Mesendoderm (in vitro differentiated cells): ENCODE data around the gene PCDHB16. TPM values are rescaled to one million over a fixed set of nuclear protein-coding genes. Genes with fewer than 3 reads are reported as not detected.
"Not testable (repeated sequence)": the region's sequence is repeated elsewhere in the genome, so short reads cannot be mapped to it uniquely, and the experiment has no call there.

ENCODE experiments used
- DNase-seq: peaks from one replicate; pipeline ENCODE4 v3.0.0; 2013
- H2AK5ac ChIP-seq: 2 replicates; pipeline ENCODE4 v1.6.1; 2013; ENCODE audit warnings: low read length, inconsistent platforms
- H2BK120ac ChIP-seq: 2 replicates; pipeline ENCODE4 v1.6.1; 2013; ENCODE audit warnings: low read depth, mild to moderate bottlenecking, low read length, moderate library complexity, mixed read lengths
- H2BK15ac ChIP-seq: replicated peaks from 2 replicates; pipeline ENCODE4 v1.6.1; 2013; ENCODE audit warnings: low read depth, mild to moderate bottlenecking, moderate library complexity
- H2BK5ac ChIP-seq: 2 replicates; pipeline ENCODE4 v1.6.1; 2013; ENCODE audit warnings: low read length, inconsistent platforms
- H3K18ac ChIP-seq: 2 replicates; pipeline ENCODE4 v1.6.1; 2013; ENCODE audit warnings: mild to moderate bottlenecking, low read length, mixed read lengths
- H3K23ac ChIP-seq: one replicate; pipeline ENCODE4 v1.6.1; 2013; ENCODE audit warnings: low read length
- H3K27ac ChIP-seq: 2 replicates; pipeline ENCODE4 v1.5.1; 2013; ENCODE audit warnings: low read depth, mild to moderate bottlenecking, inconsistent platforms, low read length, moderate library complexity
- H3K27me3 ChIP-seq: 2 replicates; pipeline ENCODE4 v1.6.1; 2013; ENCODE audit warnings: low read length, control low read depth, mild to moderate bottlenecking, inconsistent platforms; ENCODE audit not compliant: insufficient read depth, poor library complexity
- H3K36me3 ChIP-seq: 2 replicates; pipeline ENCODE4 v1.6.1; 2013; ENCODE audit warnings: low read length, inconsistent platforms; ENCODE audit not compliant: control insufficient read depth, insufficient read depth
- H3K4ac ChIP-seq: one replicate; pipeline ENCODE4 v1.6.1; 2013; ENCODE audit warnings: low read depth, mild to moderate bottlenecking, low read length, moderate library complexity
- H3K4me1 ChIP-seq: 2 replicates; pipeline ENCODE4 v1.6.1; 2013; ENCODE audit warnings: low read depth, low read length, inconsistent platforms; ENCODE audit not compliant: control insufficient read depth
- H3K4me2 ChIP-seq: 2 replicates; pipeline ENCODE4 v1.6.1; 2013; ENCODE audit warnings: low read length
- H3K4me3 ChIP-seq: 2 replicates; pipeline ENCODE4 v1.5.1; 2013; ENCODE audit warnings: mild to moderate bottlenecking, low read length
- H3K56ac ChIP-seq: one replicate; pipeline ENCODE4 v1.6.1; 2013; ENCODE audit warnings: low read length
- H3K79me1 ChIP-seq: 2 replicates; pipeline ENCODE4 v1.6.1; 2013; ENCODE audit warnings: low read length, inconsistent platforms
- H3K79me2 ChIP-seq: 2 replicates; pipeline ENCODE4 v1.6.1; 2013; ENCODE audit warnings: mild to moderate bottlenecking, low read length; ENCODE audit not compliant: control insufficient read depth, insufficient read depth
- H3K9ac ChIP-seq: 2 replicates; pipeline ENCODE4 v1.6.1; 2013; ENCODE audit warnings: low read length, inconsistent platforms
- H4K5ac ChIP-seq: one replicate; pipeline ENCODE4 v1.6.1; 2013; ENCODE audit warnings: low read length
- H4K8ac ChIP-seq: one replicate; pipeline ENCODE4 v1.6.1; 2013; ENCODE audit warnings: low read depth, mild to moderate bottlenecking, control low read depth, low read length, moderate library complexity
- WGBS: extraction: QIAGEN DNeasy Blood & Tissue Kit; methylation state at CpG from one replicate; pipeline ENCODE4 v1.1.7; 2013; ENCODE audit warnings: low lambda C conversion rate, missing lambda C conversion rate; ENCODE audit not compliant: insufficient coverage; ENCODE audit errors: extremely low coverage; 5-methylcytosine and 5-hydroxymethylcytosine counted together
- polyA plus RNA-seq, 2 experiments: library from polyadenylated mRNA; stranded (reverse); fragments of 200-250 nt; gene quantifications; one replicate each; pipeline ENCODE4 v1.2.3, GENCODE V29; 2013

Gene PCDHB16
- 5.3 TPM for polyA plus RNA-seq (2013, experiment 1 of 2)
- polyA plus RNA-seq (2013, experiment 2 of 2) = 5.7 TPM

- no peak within 1 kb of the TSS for H2BK120ac ChIP-seq
- H4K5ac ChIP-seq = no peak within 1 kb of the TSS
- H3K9ac ChIP-seq = peak within 1 kb of the TSS; percentile 73
- H3K36me3 ChIP-seq = no peaks in the 10 kb centered on the region
- no peaks in the 10 kb centered on the region for H3K79me1 ChIP-seq
- peak; percentile 87 for DNase-seq
- no peak within 1 kb of the TSS for H2BK5ac ChIP-seq
- H3K27ac ChIP-seq = no peak within 1 kb of the TSS
- peak within 1 kb of the TSS; percentile 6 for H3K18ac ChIP-seq
- WGBS = no CpG with 5 or more reads among the region's 13 CpGs
- no peak within 1 kb of the TSS for H2BK15ac ChIP-seq
- peak within 1 kb of the TSS; percentile 83 for H3K56ac ChIP-seq
- H2AK5ac ChIP-seq = no peak within 1 kb of the TSS
- H3K79me2 ChIP-seq = no peaks in the 10 kb centered on the region
- H3K4me1 ChIP-seq = no peaks in the 10 kb centered on the region
- no peaks in the 10 kb centered on the region for H3K27me3 ChIP-seq
- H3K23ac ChIP-seq = no peak within 1 kb of the TSS
- H3K4me2 ChIP-seq = peak within 1 kb of the TSS; percentile 60
- H3K4me3 ChIP-seq = peak within 1 kb of the TSS; percentile 55
- no peak within 1 kb of the TSS for H4K8ac ChIP-seq
- no peak within 1 kb of the TSS for H3K4ac ChIP-seq
Measured at GRCh38 chr5:141182248-141182647, at the start of gene PCDHB16. TSS of gene PCDHB16 (plus strand) at chr5:141182387. CDS start at chr5:141182560, 173 bp downstream.

DNA sequence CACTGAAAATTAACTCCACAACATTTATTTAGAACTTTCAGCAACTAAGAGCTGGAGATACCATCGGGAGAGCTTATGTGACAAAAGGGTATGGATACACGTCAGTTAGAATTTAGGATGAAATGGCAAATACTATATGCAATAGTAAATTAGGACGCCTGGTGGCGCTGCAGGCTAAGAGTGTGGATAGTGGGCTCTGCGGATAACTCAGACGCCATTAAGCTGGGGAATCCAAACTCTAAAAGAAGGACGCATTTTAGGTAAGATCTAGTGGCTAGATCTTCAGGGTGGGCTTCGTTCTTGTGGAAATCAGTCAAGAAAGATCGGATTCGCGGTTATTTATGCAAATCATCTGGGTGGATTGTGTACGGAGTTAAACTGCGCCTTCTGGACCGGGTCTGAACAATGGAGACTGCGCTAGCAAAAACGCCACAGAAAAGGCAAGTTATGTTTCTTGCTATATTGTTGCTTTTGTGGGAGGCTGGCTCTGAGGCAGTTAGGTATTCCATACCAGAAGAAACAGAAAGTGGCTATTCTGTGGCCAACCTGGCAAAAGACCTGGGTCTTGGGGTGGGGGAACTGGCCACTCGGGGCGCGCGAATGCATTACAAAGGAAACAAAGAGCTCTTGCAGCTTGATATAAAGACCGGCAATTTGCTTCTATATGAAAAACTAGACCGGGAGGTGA, 47.0 kb upstream of the PCDHB16 start, which contains the start of gene PCDHB5:
Gene PCDHB5, plus strand, starts transcription at position 177 of the 688 bp plus-strand sequence. Its CDS starts 229 bp downstream, at position 406.
- Histone ChIP-seq H2AK5ac (no peak within 1 kb of the TSS), H3K56ac (peak within 1 kb of the TSS; percentile 47), H4K8ac (peak within 1 kb of the TSS; percentile 28), H3K4ac (no peak within 1 kb of the TSS), H3K23ac (no peak within 1 kb of the TSS), H3K9ac (peak within 1 kb of the TSS; percentile 56), H3K4me1 (no peaks in the 10 kb centered on the region), H3K18ac (no peak within 1 kb of the TSS), H3K79me1 (no peaks in the 10 kb centered on the region), H2BK5ac (no peak within 1 kb of the TSS), H3K4me3 (peak within 1 kb of the TSS; percentile 42), H3K36me3 (no peaks in the 10 kb centered on the region), H4K5ac (no peak within 1 kb of the TSS), H2BK120ac (no peak within 1 kb of the TSS), H3K27me3 (no peaks in the 10 kb centered on the region), H2BK15ac (no peak within 1 kb of the TSS), H3K4me2 (no peak within 1 kb of the TSS), H3K27ac (no peak within 1 kb of the TSS), H3K79me2 (no peaks in the 10 kb centered on the region)
- no CpG with 5 or more reads among the region's 22 CpGs for WGBS
- DNase-seq = peak; percentile 76

GRCh38 chr5:141135718-141136266, 46.4 kb upstream of the PCDHB16 start:
- H2BK5ac ChIP-seq = no peak overlapping the region
- no peaks in the 10 kb centered on the region for H3K79me2 ChIP-seq
- no peak overlapping the region for H2BK120ac ChIP-seq
- no peak overlapping the region for H4K5ac ChIP-seq
- H3K36me3 ChIP-seq = no peaks in the 10 kb centered on the region
- no peak overlapping the region for H3K18ac ChIP-seq
- no peak overlapping the region for H3K4me2 ChIP-seq
- no peak overlapping the region for H2BK15ac ChIP-seq
- H2AK5ac ChIP-seq = no peak overlapping the region
- WGBS = no CpG with 5 or more reads among the region's 19 CpGs
- peak overlapping the region; percentile 56 for H3K9ac ChIP-seq
- H3K56ac ChIP-seq = peak overlapping the region; percentile 47
- H4K8ac ChIP-seq = no peak overlapping the region
- no peaks in the 10 kb centered on the region for H3K4me1 ChIP-seq
- H3K4me3 ChIP-seq = peak overlapping the region; percentile 42
- DNase-seq = no peak
- no peaks in the 10 kb centered on the region for H3K79me1 ChIP-seq
- H3K27ac ChIP-seq = no peak overlapping the region
- no peak overlapping the region for H3K4ac ChIP-seq
- H3K27me3 ChIP-seq = no peaks in the 10 kb centered on the region
- no peak overlapping the region for H3K23ac ChIP-seq

DNA sequence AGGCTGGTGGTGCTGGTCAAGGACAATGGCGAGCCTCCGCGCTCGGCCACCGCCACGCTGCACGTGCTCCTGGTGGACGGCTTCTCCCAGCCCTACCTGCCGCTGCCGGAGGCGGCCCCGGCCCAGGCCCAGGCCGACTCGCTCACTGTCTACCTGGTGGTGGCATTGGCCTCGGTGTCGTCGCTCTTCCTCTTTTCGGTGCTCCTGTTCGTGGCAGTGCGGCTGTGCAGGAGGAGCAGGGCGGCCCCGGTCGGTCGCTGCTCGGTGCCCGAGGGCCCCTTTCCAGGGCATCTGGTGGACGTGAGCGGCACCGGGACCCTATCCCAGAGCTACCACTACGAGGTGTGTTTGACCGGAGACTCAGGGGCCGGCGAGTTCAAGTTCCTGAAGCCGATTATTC, 44.8 kb upstream of the PCDHB16 start:
- not testable (repeated sequence) for H3K27ac ChIP-seq, H2AK5ac ChIP-seq, H3K23ac ChIP-seq, H3K79me1 ChIP-seq, H2BK15ac ChIP-seq, H2BK120ac ChIP-seq, H3K9ac ChIP-seq, H3K4me2 ChIP-seq, H3K36me3 ChIP-seq, H3K27me3 ChIP-seq, H3K79me2 ChIP-seq, H3K4me1 ChIP-seq, H3K18ac ChIP-seq, H4K8ac ChIP-seq, H4K5ac ChIP-seq, H3K4ac ChIP-seq, H3K4me3 ChIP-seq, H2BK5ac ChIP-seq, DNase-seq, H3K56ac ChIP-seq
- no CpG with 5 or more reads among the region's 34 CpGs for WGBS

DNA sequence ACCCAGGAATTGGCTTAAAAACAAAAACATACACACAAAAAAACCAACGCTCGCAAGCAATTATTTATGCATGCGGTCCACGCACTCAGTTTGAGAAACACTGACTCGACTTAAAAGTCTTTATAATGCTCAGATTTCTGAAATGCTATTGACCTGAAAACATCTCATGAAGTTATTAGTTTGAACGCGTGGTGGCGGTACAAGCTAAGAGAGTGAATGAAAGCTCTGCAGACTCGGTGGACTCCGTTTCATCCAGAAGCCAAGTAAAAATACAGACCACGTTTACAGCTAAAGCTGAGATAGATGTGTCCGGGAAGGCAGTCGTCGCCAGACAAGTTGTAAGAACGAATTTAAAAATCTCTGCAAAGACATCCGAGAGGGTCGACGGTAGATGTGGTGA, 32.4 kb upstream of the PCDHB16 start, which contains the start of gene PCDHB6:
Gene PCDHB6, plus strand, starts transcription at position 246 of the 400 bp plus-strand sequence. CDS start 201 bp downstream, outside the sequence.
- Histone ChIP-seq H3K18ac (no peak within 1 kb of the TSS), H3K4me3 (no peak within 1 kb of the TSS), H2BK120ac (no peak within 1 kb of the TSS), H3K4ac (no peak within 1 kb of the TSS), H3K27me3 (no peaks in the 10 kb centered on the region), H3K79me2 (no peaks in the 10 kb centered on the region), H2BK15ac (no peak within 1 kb of the TSS), H3K4me1 (no peaks in the 10 kb centered on the region), H3K36me3 (no peaks in the 10 kb centered on the region), H3K23ac (no peak within 1 kb of the TSS), H3K79me1 (no peaks in the 10 kb centered on the region), H3K4me2 (no peak within 1 kb of the TSS), H3K9ac (no peak within 1 kb of the TSS), H2BK5ac (no peak within 1 kb of the TSS), H3K56ac (no peak within 1 kb of the TSS), H4K5ac (no peak within 1 kb of the TSS), H3K27ac (no peak within 1 kb of the TSS), H2AK5ac (no peak within 1 kb of the TSS), H4K8ac (no peak within 1 kb of the TSS)
- DNase-seq = peak; percentile 38
- WGBS = no CpG with 5 or more reads among the region's 18 CpGs
